HepG2 (cell line): ENCODE measurements around the gene BRAP. TPM values are rescaled to one million over a fixed set of nuclear protein-coding genes. Genes with fewer than 3 reads are reported as not detected.

Experiments used
- ATAC-seq: fragments of 200-7000 bp; cut with Tn5 transposase; 3 replicates; pipeline ENCODE4 v1.9.1; 2020; ENCODE audit warnings: mild to moderate bottlenecking, moderate library complexity
- BruUV-seq: library from RNA; stranded (reverse); fragments of 400-500 nt; replicated peaks from 2 replicates; lab custom pipeline; 2021; lab: Mats Ljungman, UMichigan
- CTCF ChIA-PET: fragments of 300-600 bp; formaldehyde crosslinking; extraction: SDS; loops from one replicate; lab custom pipeline; 2021; ENCODE audit warnings: low total read pairs, inconsistent platforms, low intra/inter-chr PET ratio; lab: Yijun Ruan, JAX
- POLR2A ChIA-PET: fragments of 350-600 bp; sonication (Branson Sonifier 250); formaldehyde crosslinking; loops from one replicate; lab custom pipeline; 2020; ENCODE audit warnings: antibody characterized with exemption, inconsistent platforms; lab: Yijun Ruan, JAX
- DNase-seq: peaks from one replicate; pipeline ENCODE4 v3.0.0-alpha.2; 2015; ENCODE audit warnings: low spot score
- FAIRE-seq: peaks from 3 replicates; lab custom pipeline; 2011; peaks lifted over from hg19 to GRCh38; lab: Jason Lieb, UNC
- H2AFZ ChIP-seq: one replicate; pipeline ENCODE4 v1.6.1; 2011; ENCODE audit warnings: low read length, inconsistent platforms
- H3K27ac ChIP-seq: fragments of 300-600 bp; 3 replicates; pipeline ENCODE4 v1.8.0; 2011; ENCODE audit warnings: mixed run types, mild to moderate bottlenecking, mixed read lengths, low read length, inconsistent platforms; ENCODE audit not compliant: insufficient read depth; ENCODE audit errors: extremely low read length
- H3K27me3 ChIP-seq, 2 experiments: fragments of 200-600 bp in 1 of 2; 2 replicates in 1 of 2; 3 replicates in 1 of 2; pipeline versions ENCODE4 v1.6.0 to v1.8.0; 2011; ENCODE audit warnings: low read length in 2 of 2, mild to moderate bottlenecking in 2 of 2, moderate library complexity in 2 of 2, inconsistent platforms in 1 of 2; ENCODE audit not compliant: insufficient read depth in 2 of 2, control insufficient read depth in 1 of 2
- H3K36me3 ChIP-seq, 2 experiments: fragments of 200-600 bp in 1 of 2; replicated peaks in 1 of 2; 2 replicates in 1 of 2; 3 replicates in 1 of 2; pipeline versions ENCODE4 v1.5.1 to v1.8.0; 2011; ENCODE audit warnings: low read length in 2 of 2, inconsistent platforms in 1 of 2; ENCODE audit not compliant: insufficient read depth in 2 of 2, control insufficient read depth in 1 of 2
- H3K4me1 ChIP-seq: 2 replicates; pipeline ENCODE4 v1.5.1; 2012; ENCODE audit warnings: low read length, inconsistent platforms; ENCODE audit not compliant: insufficient read depth
- H3K4me2 ChIP-seq: 2 replicates; pipeline ENCODE4 v1.6.0; 2011; ENCODE audit warnings: low read depth, low read length, inconsistent platforms
- H3K4me3 ChIP-seq, 3 experiments: fragments of 200-600 bp in 1 of 3; sonication (generic), shearing (Covaris generic) in 1 of 3; replicated peaks in 1 of 3; 2 replicates each; pipeline ENCODE4 v1.5.1; 2011 to 2016; ENCODE audit warnings: low read length in 3 of 3, inconsistent platforms in 2 of 3, low read depth in 2 of 3, mild to moderate bottlenecking in 2 of 3, control low read depth in 1 of 3, mixed read lengths in 1 of 3; ENCODE audit not compliant: insufficient read depth in 1 of 3
- H3K79me2 ChIP-seq: one replicate; pipeline ENCODE4 v1.6.1; 2011; ENCODE audit warnings: low read length, inconsistent platforms; ENCODE audit not compliant: insufficient read depth
- H3K9ac ChIP-seq: 2 replicates; pipeline ENCODE4 v1.6.0; 2011; ENCODE audit warnings: mild to moderate bottlenecking, low read depth, low read length, inconsistent platforms; ENCODE audit not compliant: insufficient read depth
- H3K9me3 ChIP-seq: 2 replicates; pipeline ENCODE4 v1.5.1; 2012; ENCODE audit warnings: mild to moderate bottlenecking, low read length
- H4K20me1 ChIP-seq: 2 replicates; pipeline ENCODE4 v1.6.0; 2011; ENCODE audit warnings: inconsistent platforms, mild to moderate bottlenecking, low read length, moderate library complexity; ENCODE audit not compliant: insufficient read depth
- ATRX ChIP-seq: sonication (generic); formaldehyde crosslinking; IDR thresholded peaks from 2 replicates; pipeline ENCODE4 v1.4.0; 2020; ENCODE audit warnings: missing genetic modification reagents, borderline replicate concordance
- CEBPB ChIP-seq: IDR thresholded peaks from 2 replicates; pipeline ENCODE4 v1.6.1; 2011; ENCODE audit warnings: low read depth, low read length, improper control_type of control experiment, borderline replicate concordance
- ETV6 ChIP-seq: sonication (generic); formaldehyde crosslinking; conservative IDR thresholded peaks from 2 replicates; pipeline ENCODE4 v1.4.0; 2020; ENCODE audit warnings: missing genetic modification reagents
- GTF3A ChIP-seq: sonication (generic); formaldehyde crosslinking; conservative IDR thresholded peaks from 2 replicates; pipeline ENCODE4 v1.4.0; 2020; ENCODE audit warnings: mild to moderate bottlenecking, missing genetic modification reagents
- MIER3 ChIP-seq: IDR thresholded peaks from 2 replicates; pipeline ENCODE4 v1.6.1; 2016; ENCODE audit warnings: missing compliant biosample characterization, borderline replicate concordance
- MIXL1 ChIP-seq: IDR thresholded peaks from 2 replicates; pipeline ENCODE4 v1.6.1; 2016
- NR2F6 ChIP-seq, 2 experiments: IDR thresholded peaks; 2 replicates each; pipeline ENCODE4 v1.6.1; 2016; ENCODE audit warnings: antibody characterized with exemption in 1 of 2, mild to moderate bottlenecking in 1 of 2
- PRPF4 ChIP-seq: fragments of 200-400 bp; formaldehyde crosslinking; IDR thresholded peaks from 2 replicates; pipeline ENCODE4 v1.6.1; 2016; ENCODE audit warnings: low read length, low read depth; ENCODE audit not compliant: poor library complexity, severe bottlenecking
- RAD51 ChIP-seq: fragments of 450-650 bp; IDR thresholded peaks from 2 replicates; pipeline ENCODE4 v1.6.1; 2016; ENCODE audit warnings: borderline replicate concordance
- RBM39 ChIP-seq: fragments of 200-400 bp; formaldehyde crosslinking; IDR thresholded peaks from one replicate; pipeline ENCODE4 v1.6.1; 2018; ENCODE audit warnings: antibody characterized with exemption, mild to moderate bottlenecking, low read depth, low read length; ENCODE audit not compliant: poor library complexity, severe bottlenecking
- RFX1 ChIP-seq: fragments of 450-650 bp; IDR thresholded peaks from 2 replicates; pipeline ENCODE4 v1.6.1; 2017
- TOPORS ChIP-seq: sonication (generic); formaldehyde crosslinking; IDR thresholded peaks from 2 replicates; pipeline ENCODE4 v1.8.0; 2023; ENCODE audit warnings: mild to moderate bottlenecking, missing genetic modification reagents
- ZBTB37 ChIP-seq: sonication (generic); formaldehyde crosslinking; IDR thresholded peaks from 2 replicates; pipeline ENCODE4 v1.4.0; 2020; ENCODE audit warnings: mild to moderate bottlenecking, missing genetic modification reagents
- ZC3H4 ChIP-seq: sonication (generic); formaldehyde crosslinking; IDR thresholded peaks from 2 replicates; pipeline ENCODE4 v1.4.0; 2020; ENCODE audit warnings: missing genetic modification reagents, borderline replicate concordance
- ZFP62 ChIP-seq: sonication (generic); formaldehyde crosslinking; IDR thresholded peaks from 2 replicates; pipeline ENCODE4 v1.4.0; 2020; ENCODE audit warnings: missing genetic modification reagents
- ZKSCAN1 ChIP-seq: fragments of 150-350 bp; IDR thresholded peaks from 2 replicates; pipeline ENCODE4 v1.6.1; 2014; ENCODE audit warnings: low read length
- ZMYM3 ChIP-seq: sonication (generic); formaldehyde crosslinking; IDR thresholded peaks from 2 replicates; pipeline ENCODE4 v1.5.1; 2020; ENCODE audit warnings: mild to moderate bottlenecking, missing genetic modification reagents
- ZNF20 ChIP-seq: sonication (generic); formaldehyde crosslinking; IDR thresholded peaks from 2 replicates; pipeline ENCODE4 v1.4.0; 2020; ENCODE audit warnings: mild to moderate bottlenecking, moderate library complexity, missing genetic modification reagents
- ZNF235 ChIP-seq: sonication (generic); formaldehyde crosslinking; IDR thresholded peaks from 2 replicates; pipeline ENCODE4 v1.8.1; 2023; ENCODE audit warnings: mild to moderate bottlenecking, missing genetic modification reagents, borderline replicate concordance
- ZNF264 ChIP-seq: sonication (generic); formaldehyde crosslinking; IDR thresholded peaks from 2 replicates; pipeline ENCODE4 v1.4.0; 2020; ENCODE audit warnings: missing genetic modification reagents
- ZNF30 ChIP-seq: sonication (generic); formaldehyde crosslinking; IDR thresholded peaks from 2 replicates; pipeline ENCODE4 v1.5.0; 2020; ENCODE audit warnings: mild to moderate bottlenecking, missing genetic modification reagents
- ZNF441 ChIP-seq: sonication (generic); formaldehyde crosslinking; IDR thresholded peaks from 2 replicates; pipeline ENCODE4 v1.7.0; 2021; ENCODE audit warnings: missing genetic modification reagents, borderline replicate concordance
- ZNF446 ChIP-seq: sonication (generic); formaldehyde crosslinking; IDR thresholded peaks from 2 replicates; pipeline ENCODE4 v1.5.0; 2020; ENCODE audit warnings: mild to moderate bottlenecking, missing genetic modification reagents
- ZNF501 ChIP-seq: sonication (generic); formaldehyde crosslinking; IDR thresholded peaks from 2 replicates; pipeline ENCODE4 v1.5.1; 2020; ENCODE audit warnings: mild to moderate bottlenecking, moderate library complexity, missing genetic modification reagents
- ZNF746 ChIP-seq: sonication (generic); formaldehyde crosslinking; IDR thresholded peaks from 2 replicates; pipeline ENCODE4 v1.8.0; 2022; ENCODE audit warnings: mild to moderate bottlenecking, missing genetic modification reagents
- WGBS: methylation state at CpG from one replicate; pipeline ENCODE4 v1.1.6; 2017; ENCODE audit warnings: low lambda C conversion rate; 5-methylcytosine and 5-hydroxymethylcytosine counted together
- in situ Hi-C: cut with HindIII; loops from 2 replicates; pipeline ENCODE4 v1.10.0; 2017; ENCODE audit warnings: low pct_unique_long_range_greater_than_20kb; ENCODE audit not compliant: extremely low pct_ligation_motif_present
- intact Hi-C: fragments of 100-400 bp; cut with micrococcal nuclease; formaldehyde crosslinking; loops from one replicate; pipeline ENCODE4 v1.10.0; 2022; ENCODE audit not compliant: unreplicated experiment
- polyA plus RNA-seq, 8 experiments: library from polyadenylated mRNA; depleted of rRNA in 3 of 8; stranded (reverse) in 7 of 8; unstranded in 1 of 8; fragments of >200 nt; fragmentation: Illumina TruSeq in 4 of 8; extraction: Trizol in 4 of 8; gene quantifications; 2 replicates each; pipeline versions ENCODE4 v1.2.1 to v1.2.3, GENCODE V29; 2011 to 2016; ENCODE audit warnings: low read depth in 4 of 8, missing spikeins in 1 of 8, mixed read lengths in 1 of 8; ENCODE audit not compliant: insufficient read depth in 1 of 8
- total RNA-seq, 5 experiments: library from RNA; depleted of rRNA; stranded (reverse); fragments of >200 nt; fragmentation: Illumina TruSeq; extraction: Trizol; gene quantifications; 2 replicates each; pipeline ENCODE4 v1.2.3, GENCODE V29; 2016; ENCODE audit warnings: low read depth in 1 of 5

The BRAP gene
- total and polyA plus RNA-seq, 2 of the 13 experiments (the other 11 are each of a cell fraction or from before 2014, with no cell fraction given), result 8.1 to 15.4 TPM

- no peak for TF ChIP-seq ZNF30 (CRISPR knock-in tag)
- TF ChIP-seq RAD51, result no peak
- TF ChIP-seq CEBPB, result no peak
Measured at GRCh38 chr12:111635524-111635923, 50.2 kb downstream of the BRAP start (continued).

GRCh38 chr12:111628505-111629260, 57.1 kb downstream of the BRAP start:
- H3K36me3 ChIP-seq, result no peaks in the 10 kb centered on the region
- ATAC-seq (peak; percentile 61), FAIRE-seq (peak; percentile 59), DNase-seq (peak; percentile 35)
- no peak overlapping the region; a peak in 1 of 6 replicates for H3K4me3 ChIP-seq
- H3K27ac ChIP-seq, result peak overlapping the region; percentile 58
- in situ Hi-C loops, result no loop called here
- BruUV-seq, result no TSS peak
- H3K9me3 ChIP-seq, result no peaks in the 10 kb centered on the region
- no peak overlapping the region for H2AFZ ChIP-seq
- CTCF ChIA-PET, result no interaction called here
- H3K9ac ChIP-seq, result no peak overlapping the region
- intact Hi-C loops, result no loop called here
- peaks cover 36% of the 10 kb centered on the region for H3K4me1 ChIP-seq
- 35% methylated on average over 7 of the region's 7 CpGs for WGBS
- POLR2A ChIA-PET, result no interaction called here
- H3K79me2 ChIP-seq, result no peaks in the 10 kb centered on the region
- no peaks in the 10 kb centered on the region for H3K27me3 ChIP-seq
- no peaks in the 10 kb centered on the region for H4K20me1 ChIP-seq
- peak overlapping the region; percentile 68 for H3K4me2 ChIP-seq
- TF ChIP-seq RFX1 (no peak), TOPORS (CRISPR knock-in tag) (no peak), ZBTB37 (CRISPR knock-in tag) (no peak), ZMYM3 (CRISPR knock-in tag) (peak; percentile 98), MIXL1 (no peak), ZNF446 (CRISPR knock-in tag) (no peak), ZC3H4 (no peak), ATRX (CRISPR knock-in tag) (no peak), ZNF264 (CRISPR knock-in tag) (0 out of 2 replicates have a peak, but pooled peaks have one; percentile 21), PRPF4 (no peak), ZNF235 (CRISPR knock-in tag) (no peak), ETV6 (no peak), MIER3 (CRISPR knock-in tag) (no peak), ZNF441 (CRISPR knock-in tag) (no peak), ZNF501 (CRISPR knock-in tag) (no peak), GTF3A (no peak), ZKSCAN1 (no peak), ZNF20 (CRISPR knock-in tag) (no peak), RBM39 (no peak), ZNF746 (CRISPR knock-in tag) (no peak), ZFP62 (no peak), NR2F6 (IDR thresholded peaks at IDR 0.05) (0 out of 2 replicates have a peak, but pooled peaks have one; percentile 45), NR2F6 (CRISPR knock-in tag; IDR thresholded peaks at IDR 0.05) (no peak)
